ENCODE results near the gene IFNK.

Gene IFNK

DNA sequence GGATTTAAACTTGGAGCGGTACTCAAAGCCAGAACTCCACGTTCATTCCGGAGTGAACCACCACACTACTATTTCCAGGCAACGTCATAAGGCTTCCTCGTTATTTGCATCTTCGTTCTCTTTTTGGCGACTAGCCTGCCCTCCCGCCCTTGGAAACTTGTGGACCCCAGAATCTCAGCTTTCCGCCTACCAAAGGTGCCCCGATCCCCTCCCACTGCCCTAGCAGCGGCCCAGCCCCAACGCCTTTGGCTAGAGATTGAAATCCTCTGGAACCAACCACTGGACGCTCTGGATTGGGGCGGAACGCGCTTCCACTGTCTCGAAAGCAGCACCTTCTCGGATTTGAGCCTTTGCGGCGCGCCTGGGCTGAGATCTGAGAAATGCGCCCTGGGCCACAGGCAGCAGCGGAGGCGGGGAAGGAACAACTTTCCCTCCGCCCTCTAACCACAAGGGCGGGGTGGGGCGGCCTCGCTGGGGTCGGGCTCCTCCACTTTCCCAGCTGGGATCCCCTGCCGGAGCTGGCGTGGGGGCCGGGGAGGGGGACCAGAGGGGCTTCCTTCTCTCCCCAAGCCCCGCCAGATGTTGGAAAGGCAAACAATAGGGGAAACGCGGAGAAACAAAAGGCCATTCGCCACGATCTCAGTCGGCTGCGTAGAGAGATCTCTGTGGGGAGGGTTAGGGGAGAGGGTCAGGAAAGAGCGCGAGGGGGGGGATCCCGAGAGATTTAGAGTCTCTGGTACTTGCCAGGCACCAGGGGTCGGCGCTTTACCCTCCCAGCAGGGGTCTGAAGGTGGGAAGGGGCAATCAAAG lies 4.2 kb downstream of the IFNK start (continued):
- TF ChIP-seq, protein P1, sequence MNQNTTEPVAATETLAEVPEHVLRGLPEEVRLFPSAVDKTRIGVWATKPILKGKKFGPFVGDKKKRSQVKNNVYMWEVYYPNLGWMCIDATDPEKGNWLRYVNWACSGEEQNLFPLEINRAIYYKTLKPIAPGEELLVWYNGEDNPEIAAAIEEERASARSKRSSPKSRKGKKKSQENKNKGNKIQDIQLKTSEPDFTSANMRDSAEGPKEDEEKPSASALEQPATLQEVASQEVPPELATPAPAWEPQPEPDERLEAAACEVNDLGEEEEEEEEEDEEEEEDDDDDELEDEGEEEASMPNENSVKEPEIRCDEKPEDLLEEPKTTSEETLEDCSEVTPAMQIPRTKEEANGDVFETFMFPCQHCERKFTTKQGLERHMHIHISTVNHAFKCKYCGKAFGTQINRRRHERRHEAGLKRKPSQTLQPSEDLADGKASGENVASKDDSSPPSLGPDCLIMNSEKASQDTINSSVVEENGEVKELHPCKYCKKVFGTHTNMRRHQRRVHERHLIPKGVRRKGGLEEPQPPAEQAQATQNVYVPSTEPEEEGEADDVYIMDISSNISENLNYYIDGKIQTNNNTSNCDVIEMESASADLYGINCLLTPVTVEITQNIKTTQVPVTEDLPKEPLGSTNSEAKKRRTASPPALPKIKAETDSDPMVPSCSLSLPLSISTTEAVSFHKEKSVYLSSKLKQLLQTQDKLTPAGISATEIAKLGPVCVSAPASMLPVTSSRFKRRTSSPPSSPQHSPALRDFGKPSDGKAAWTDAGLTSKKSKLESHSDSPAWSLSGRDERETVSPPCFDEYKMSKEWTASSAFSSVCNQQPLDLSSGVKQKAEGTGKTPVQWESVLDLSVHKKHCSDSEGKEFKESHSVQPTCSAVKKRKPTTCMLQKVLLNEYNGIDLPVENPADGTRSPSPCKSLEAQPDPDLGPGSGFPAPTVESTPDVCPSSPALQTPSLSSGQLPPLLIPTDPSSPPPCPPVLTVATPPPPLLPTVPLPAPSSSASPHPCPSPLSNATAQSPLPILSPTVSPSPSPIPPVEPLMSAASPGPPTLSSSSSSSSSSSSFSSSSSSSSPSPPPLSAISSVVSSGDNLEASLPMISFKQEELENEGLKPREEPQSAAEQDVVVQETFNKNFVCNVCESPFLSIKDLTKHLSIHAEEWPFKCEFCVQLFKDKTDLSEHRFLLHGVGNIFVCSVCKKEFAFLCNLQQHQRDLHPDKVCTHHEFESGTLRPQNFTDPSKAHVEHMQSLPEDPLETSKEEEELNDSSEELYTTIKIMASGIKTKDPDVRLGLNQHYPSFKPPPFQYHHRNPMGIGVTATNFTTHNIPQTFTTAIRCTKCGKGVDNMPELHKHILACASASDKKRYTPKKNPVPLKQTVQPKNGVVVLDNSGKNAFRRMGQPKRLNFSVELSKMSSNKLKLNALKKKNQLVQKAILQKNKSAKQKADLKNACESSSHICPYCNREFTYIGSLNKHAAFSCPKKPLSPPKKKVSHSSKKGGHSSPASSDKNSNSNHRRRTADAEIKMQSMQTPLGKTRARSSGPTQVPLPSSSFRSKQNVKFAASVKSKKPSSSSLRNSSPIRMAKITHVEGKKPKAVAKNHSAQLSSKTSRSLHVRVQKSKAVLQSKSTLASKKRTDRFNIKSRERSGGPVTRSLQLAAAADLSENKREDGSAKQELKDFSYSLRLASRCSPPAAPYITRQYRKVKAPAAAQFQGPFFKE (tag by site-specific recombination; IDR thresholded peaks at IDR 0.05; ENCODE audit: borderline replicate concordance): no peak
- TF ChIP-seq ZNF621 (tag by site-specific recombination; IDR thresholded peaks at IDR 0.05): no peak
- no peak for TF ChIP-seq ZFP69B (tag by site-specific recombination; IDR thresholded peaks at IDR 0.05)
- TF ChIP-seq SETDB1 (IDR thresholded peaks at IDR 0.05; ENCODE audit: insufficient read length, low read length): no peak
- TF ChIP-seq ZBTB20 (tag by site-specific recombination; IDR thresholded peaks at IDR 0.05): no peak
- no peak for TF ChIP-seq ZNF155 (tag by site-specific recombination; IDR thresholded peaks at IDR 0.05)
- TF ChIP-seq, protein P2, sequence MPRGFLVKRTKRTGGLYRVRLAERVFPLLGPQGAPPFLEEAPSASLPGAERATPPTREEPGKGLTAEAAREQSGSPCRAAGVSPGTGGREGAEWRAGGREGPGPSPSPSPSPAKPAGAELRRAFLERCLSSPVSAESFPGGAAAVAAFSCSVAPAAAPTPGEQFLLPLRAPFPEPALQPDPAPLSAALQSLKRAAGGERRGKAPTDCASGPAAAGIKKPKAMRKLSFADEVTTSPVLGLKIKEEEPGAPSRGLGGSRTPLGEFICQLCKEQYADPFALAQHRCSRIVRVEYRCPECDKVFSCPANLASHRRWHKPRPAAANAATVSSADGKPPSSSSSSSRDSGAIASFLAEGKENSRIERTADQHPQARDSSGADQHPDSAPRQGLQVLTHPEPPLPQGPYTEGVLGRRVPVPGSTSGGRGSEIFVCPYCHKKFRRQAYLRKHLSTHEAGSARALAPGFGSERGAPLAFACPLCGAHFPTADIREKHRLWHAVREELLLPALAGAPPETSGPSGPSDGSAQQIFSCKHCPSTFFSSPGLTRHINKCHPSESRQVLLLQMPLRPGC (tag by site-specific recombination; IDR thresholded peaks at IDR 0.05): no peak
- TF ChIP-seq ZNF311 (tag by site-specific recombination; IDR thresholded peaks at IDR 0.05; ENCODE audit: borderline replicate concordance): no peak
- TF ChIP-seq GLI4 (tag by site-specific recombination; IDR thresholded peaks at IDR 0.05): no peak
- TF ChIP-seq ZNF596 (tag by site-specific recombination; IDR thresholded peaks at IDR 0.05): no peak
- TF ChIP-seq MEIS1 (CRISPR knock-in tag; IDR thresholded peaks at IDR 0.05; ENCODE audit: borderline replicate concordance): no peak
- TF ChIP-seq ZNF335 (tag by site-specific recombination; conservative IDR thresholded peaks at IDR 0.05): peak; percentile 65; the same call in 1 of the 2 replicates
- no peak for TF ChIP-seq ZNF341 (tag by site-specific recombination; IDR thresholded peaks at IDR 0.05; ENCODE audit: low read depth)
- TF ChIP-seq, protein P3, sequence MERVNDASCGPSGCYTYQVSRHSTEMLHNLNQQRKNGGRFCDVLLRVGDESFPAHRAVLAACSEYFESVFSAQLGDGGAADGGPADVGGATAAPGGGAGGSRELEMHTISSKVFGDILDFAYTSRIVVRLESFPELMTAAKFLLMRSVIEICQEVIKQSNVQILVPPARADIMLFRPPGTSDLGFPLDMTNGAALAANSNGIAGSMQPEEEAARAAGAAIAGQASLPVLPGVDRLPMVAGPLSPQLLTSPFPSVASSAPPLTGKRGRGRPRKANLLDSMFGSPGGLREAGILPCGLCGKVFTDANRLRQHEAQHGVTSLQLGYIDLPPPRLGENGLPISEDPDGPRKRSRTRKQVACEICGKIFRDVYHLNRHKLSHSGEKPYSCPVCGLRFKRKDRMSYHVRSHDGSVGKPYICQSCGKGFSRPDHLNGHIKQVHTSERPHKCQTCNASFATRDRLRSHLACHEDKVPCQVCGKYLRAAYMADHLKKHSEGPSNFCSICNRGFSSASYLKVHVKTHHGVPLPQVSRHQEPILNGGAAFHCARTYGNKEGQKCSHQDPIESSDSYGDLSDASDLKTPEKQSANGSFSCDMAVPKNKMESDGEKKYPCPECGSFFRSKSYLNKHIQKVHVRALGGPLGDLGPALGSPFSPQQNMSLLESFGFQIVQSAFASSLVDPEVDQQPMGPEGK (tag by site-specific recombination; IDR thresholded peaks at IDR 0.05): 0 out of 2 replicates have a peak, but pooled peaks have one; percentile 43
- TF ChIP-seq ZNF248 (tag by site-specific recombination; IDR thresholded peaks at IDR 0.05): no peak
- TF ChIP-seq ZNF16 (tag by site-specific recombination; IDR thresholded peaks at IDR 0.05; ENCODE audit: low read depth): no peak
- TF ChIP-seq YY2 (tag by site-specific recombination; IDR thresholded peaks at IDR 0.05): no peak
- no peak for TF ChIP-seq ZNF175 (tag by site-specific recombination; IDR thresholded peaks at IDR 0.05)
- no peak for TF ChIP-seq ZNF501 (tag by site-specific recombination; IDR thresholded peaks at IDR 0.05)
- TF ChIP-seq ZBTB8A (tag by site-specific recombination; IDR thresholded peaks at IDR 0.05): peak; percentile 93
- TF ChIP-seq ZFHX2 (tag by site-specific recombination; conservative IDR thresholded peaks at IDR 0.05): peak; percentile 58
- TF ChIP-seq ZNF169 (tag by site-specific recombination; IDR thresholded peaks at IDR 0.05): no peak
- TF ChIP-seq ZEB2 (tag by site-specific recombination; IDR thresholded peaks at IDR 0.05): no peak
- no peak for TF ChIP-seq KLF9 (tag by site-specific recombination; IDR thresholded peaks at IDR 0.05; ENCODE audit: low read depth)
- no peak for TF ChIP-seq SP7 (tag by site-specific recombination; IDR thresholded peaks at IDR 0.05)
- no peak for TF ChIP-seq ZNF423 (tag by site-specific recombination; IDR thresholded peaks at IDR 0.05)
- no peak for TF ChIP-seq SALL2 (tag by site-specific recombination; IDR thresholded peaks at IDR 0.05; ENCODE audit: borderline replicate concordance)
- TF ChIP-seq MZF1 (tag by site-specific recombination; IDR thresholded peaks at IDR 0.05; ENCODE audit: borderline replicate concordance): no peak
- TF ChIP-seq HOXC10 (CRISPR knock-in tag; IDR thresholded peaks at IDR 0.05): no peak
- no peak for TF ChIP-seq ZNF571 (tag by site-specific recombination; IDR thresholded peaks at IDR 0.05)
- TF ChIP-seq KLF16 (tag by site-specific recombination; IDR thresholded peaks at IDR 0.05): no peak

Data from HEK293 (cell line).